ENCODE measurements around the gene GRPEL1.

DNA sequence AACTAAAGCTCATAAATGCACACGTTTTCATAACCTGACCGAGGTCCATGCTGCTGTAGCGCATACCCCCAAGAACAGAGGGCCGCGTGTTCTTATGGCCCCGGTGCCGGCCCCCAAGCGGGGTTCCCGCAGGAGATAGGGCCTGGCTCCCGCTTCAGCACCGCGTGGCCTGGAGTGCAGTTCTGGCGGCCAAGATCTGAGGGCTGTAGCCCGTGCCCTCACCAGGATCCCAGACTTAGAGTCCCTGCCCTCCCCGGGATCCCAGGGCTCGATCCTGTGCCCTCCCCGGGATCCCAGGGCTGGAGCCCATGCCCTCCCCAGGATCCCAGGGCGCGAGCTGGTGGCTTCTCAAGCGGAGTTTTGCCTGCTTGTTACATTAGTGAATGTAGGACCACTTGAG is 1.0 kb upstream of the GRPEL1 start:
- TF ChIP-seq, protein P1, sequence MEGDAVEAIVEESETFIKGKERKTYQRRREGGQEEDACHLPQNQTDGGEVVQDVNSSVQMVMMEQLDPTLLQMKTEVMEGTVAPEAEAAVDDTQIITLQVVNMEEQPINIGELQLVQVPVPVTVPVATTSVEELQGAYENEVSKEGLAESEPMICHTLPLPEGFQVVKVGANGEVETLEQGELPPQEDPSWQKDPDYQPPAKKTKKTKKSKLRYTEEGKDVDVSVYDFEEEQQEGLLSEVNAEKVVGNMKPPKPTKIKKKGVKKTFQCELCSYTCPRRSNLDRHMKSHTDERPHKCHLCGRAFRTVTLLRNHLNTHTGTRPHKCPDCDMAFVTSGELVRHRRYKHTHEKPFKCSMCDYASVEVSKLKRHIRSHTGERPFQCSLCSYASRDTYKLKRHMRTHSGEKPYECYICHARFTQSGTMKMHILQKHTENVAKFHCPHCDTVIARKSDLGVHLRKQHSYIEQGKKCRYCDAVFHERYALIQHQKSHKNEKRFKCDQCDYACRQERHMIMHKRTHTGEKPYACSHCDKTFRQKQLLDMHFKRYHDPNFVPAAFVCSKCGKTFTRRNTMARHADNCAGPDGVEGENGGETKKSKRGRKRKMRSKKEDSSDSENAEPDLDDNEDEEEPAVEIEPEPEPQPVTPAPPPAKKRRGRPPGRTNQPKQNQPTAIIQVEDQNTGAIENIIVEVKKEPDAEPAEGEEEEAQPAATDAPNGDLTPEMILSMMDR (conservative IDR thresholded peaks at IDR 0.05): no peak
- TF ChIP-seq EZH2 (IDR thresholded peaks at IDR 0.05; ENCODE audit: low read depth): no peak
